ENCODE data around the gene C20orf202. TPM values are rescaled to one million over a fixed set of nuclear protein-coding genes. Genes with fewer than 3 reads are reported as not detected.

The C20orf202 gene
- total RNA-seq, 1 experiment from 2014 or later, result not detected

DNA sequence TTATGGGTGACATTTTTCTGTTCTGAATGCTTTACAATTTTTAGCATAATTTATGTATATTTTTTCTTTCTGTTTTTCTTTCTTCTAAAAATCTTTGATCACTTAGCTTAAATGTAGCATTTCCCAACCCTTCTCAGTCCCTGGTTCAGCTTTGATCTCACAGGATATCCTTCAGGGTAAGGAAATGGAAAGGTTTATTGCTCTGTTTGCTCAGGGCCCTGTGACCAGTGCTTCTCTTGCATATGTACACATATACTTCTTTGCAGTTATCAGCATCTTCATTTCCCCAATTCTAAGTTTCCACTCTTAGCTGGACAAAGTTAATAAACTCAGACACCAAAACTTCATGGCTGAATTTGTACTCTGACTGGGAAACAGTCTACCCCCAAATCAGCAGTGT lies 49.0 kb upstream of the C20orf202 start:
- H3K79me2 ChIP-seq (ENCODE audit: insufficient read depth, low read length), result peaks cover 36% of the 10 kb centered on the region
- no peaks in the 10 kb centered on the region for H3K27me3 ChIP-seq (ENCODE audit: insufficient read depth, low read length)
- ATAC-seq (no peak), DNase-seq (ENCODE audit: low read depth, low spot score) (no peak)
- ChIA-PET RAD21 (ENCODE audit: low non-redundant PET in 1 of 2, low total read pairs in 2 of 2, uncharacterized antibody in 2 of 2, unreplicated experiment in 2 of 2) (no interaction called here), POLR2A (no interaction called here), CTCF (no interaction called here)
- no peak overlapping the region for H3K9ac ChIP-seq (ENCODE audit: low read length)
- H2AFZ ChIP-seq (ENCODE audit: low read depth, low read length, poor library complexity, severe bottlenecking), result no peak overlapping the region
- H3K4me3 ChIP-seq (replicated peaks in 1 of 2; ENCODE audit: low read depth in 1 of 2, low read length in 2 of 2), result no peak overlapping the region
- no peak for TF ChIP-seq EZH2 (IDR thresholded peaks at IDR 0.05)
- no peak for TF ChIP-seq CBX3 (IDR thresholded peaks at IDR 0.05; ENCODE audit: low read depth)
- no peak for TF ChIP-seq JUND (IDR thresholded peaks at IDR 0.05)
- no peak for TF ChIP-seq YY1 (IDR thresholded peaks at IDR 0.05; ENCODE audit: extremely low read depth, insufficient replicate concordance, low read depth, low read length)
- TF ChIP-seq, protein P1, sequence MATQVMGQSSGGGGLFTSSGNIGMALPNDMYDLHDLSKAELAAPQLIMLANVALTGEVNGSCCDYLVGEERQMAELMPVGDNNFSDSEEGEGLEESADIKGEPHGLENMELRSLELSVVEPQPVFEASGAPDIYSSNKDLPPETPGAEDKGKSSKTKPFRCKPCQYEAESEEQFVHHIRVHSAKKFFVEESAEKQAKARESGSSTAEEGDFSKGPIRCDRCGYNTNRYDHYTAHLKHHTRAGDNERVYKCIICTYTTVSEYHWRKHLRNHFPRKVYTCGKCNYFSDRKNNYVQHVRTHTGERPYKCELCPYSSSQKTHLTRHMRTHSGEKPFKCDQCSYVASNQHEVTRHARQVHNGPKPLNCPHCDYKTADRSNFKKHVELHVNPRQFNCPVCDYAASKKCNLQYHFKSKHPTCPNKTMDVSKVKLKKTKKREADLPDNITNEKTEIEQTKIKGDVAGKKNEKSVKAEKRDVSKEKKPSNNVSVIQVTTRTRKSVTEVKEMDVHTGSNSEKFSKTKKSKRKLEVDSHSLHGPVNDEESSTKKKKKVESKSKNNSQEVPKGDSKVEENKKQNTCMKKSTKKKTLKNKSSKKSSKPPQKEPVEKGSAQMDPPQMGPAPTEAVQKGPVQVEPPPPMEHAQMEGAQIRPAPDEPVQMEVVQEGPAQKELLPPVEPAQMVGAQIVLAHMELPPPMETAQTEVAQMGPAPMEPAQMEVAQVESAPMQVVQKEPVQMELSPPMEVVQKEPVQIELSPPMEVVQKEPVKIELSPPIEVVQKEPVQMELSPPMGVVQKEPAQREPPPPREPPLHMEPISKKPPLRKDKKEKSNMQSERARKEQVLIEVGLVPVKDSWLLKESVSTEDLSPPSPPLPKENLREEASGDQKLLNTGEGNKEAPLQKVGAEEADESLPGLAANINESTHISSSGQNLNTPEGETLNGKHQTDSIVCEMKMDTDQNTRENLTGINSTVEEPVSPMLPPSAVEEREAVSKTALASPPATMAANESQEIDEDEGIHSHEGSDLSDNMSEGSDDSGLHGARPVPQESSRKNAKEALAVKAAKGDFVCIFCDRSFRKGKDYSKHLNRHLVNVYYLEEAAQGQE (IDR thresholded peaks at IDR 0.05; ENCODE audit: low read depth), result no peak
- TF ChIP-seq CEBPB (IDR thresholded peaks at IDR 0.05; ENCODE audit: low read depth), result no peak
- intact Hi-C loops (cut with micrococcal nuclease), result no loop called here
- H3K9me3 ChIP-seq (ENCODE audit: control insufficient read depth in 1 of 2, insufficient read depth in 1 of 2, low read depth in 1 of 2, low read length in 2 of 2), result no peaks in the 10 kb centered on the region
- no peaks in the 10 kb centered on the region for H3K9me2 ChIP-seq (ENCODE audit: insufficient read depth)
- H3K4me2 ChIP-seq (ENCODE audit: low read length), result no peak overlapping the region
- no peaks in the 10 kb centered on the region for H3K4me1 ChIP-seq (ENCODE audit: control insufficient read depth in 1 of 2, insufficient read depth in 2 of 2, low read length in 2 of 2)
- H3K27ac ChIP-seq (ENCODE audit: low read depth, low read length), result no peak overlapping the region
- BruUV-seq (replicated peaks), result no TSS peak
- H3K36me3 ChIP-seq (ENCODE audit: control insufficient read depth in 1 of 2, insufficient read depth in 2 of 2, low read length in 2 of 2), result peaks cover 9 to 12% of the 10 kb centered on the region in 2 experiments
- no peaks in the 10 kb centered on the region for H4K20me1 ChIP-seq (ENCODE audit: insufficient read depth)

DNA sequence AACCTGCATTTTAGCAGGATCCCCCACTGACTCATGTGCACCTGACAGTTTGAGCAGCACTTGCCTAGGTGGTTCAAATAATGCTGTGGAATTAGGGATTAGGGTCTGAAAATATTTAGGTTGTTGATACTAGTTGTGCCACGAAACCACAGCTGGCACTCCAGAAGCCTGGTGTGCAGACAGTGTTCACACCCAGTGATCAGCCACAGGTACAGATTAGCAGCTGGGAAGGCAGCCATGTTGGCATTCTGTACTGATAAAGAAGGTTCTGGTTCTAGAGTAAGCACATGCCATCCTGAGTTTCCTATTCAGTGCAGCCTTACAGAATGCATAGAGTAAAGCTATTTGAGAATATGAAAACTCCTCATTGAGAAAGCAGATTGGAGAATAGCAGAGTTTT lies 48.6 kb upstream of the C20orf202 start:
- RAD21 ChIA-PET (ENCODE audit: low non-redundant PET in 1 of 2, low total read pairs in 2 of 2, uncharacterized antibody in 2 of 2, unreplicated experiment in 2 of 2), result no interaction called here
- POLR2A ChIA-PET, result no interaction called here
- DNase-seq (ENCODE audit: low read depth, low spot score) (no peak), ATAC-seq (no peak)
- intact Hi-C loops (cut with micrococcal nuclease), result no loop called here
- H3K79me2 ChIP-seq (ENCODE audit: insufficient read depth, low read length), result peaks cover 31% of the 10 kb centered on the region
- CTCF ChIA-PET, result no interaction called here
- H3K27me3 ChIP-seq (ENCODE audit: insufficient read depth, low read length), result no peaks in the 10 kb centered on the region
- H3K4me1 ChIP-seq (ENCODE audit: control insufficient read depth in 1 of 2, insufficient read depth in 2 of 2, low read length in 2 of 2), result no peaks in the 10 kb centered on the region
- H3K4me3 ChIP-seq (replicated peaks in 1 of 2; ENCODE audit: low read depth in 1 of 2, low read length in 2 of 2), result no peak overlapping the region
- H2AFZ ChIP-seq (ENCODE audit: low read depth, low read length, poor library complexity, severe bottlenecking), result no peak overlapping the region
- H3K4me2 ChIP-seq (ENCODE audit: low read length), result no peak overlapping the region
- no peak overlapping the region for H3K9ac ChIP-seq (ENCODE audit: low read length)
- H3K9me3 ChIP-seq (ENCODE audit: control insufficient read depth in 1 of 2, insufficient read depth in 1 of 2, low read depth in 1 of 2, low read length in 2 of 2), result no peaks in the 10 kb centered on the region
- BruUV-seq (replicated peaks), result no TSS peak
- no peak overlapping the region for H3K27ac ChIP-seq (ENCODE audit: low read depth, low read length)
- H3K36me3 ChIP-seq (ENCODE audit: control insufficient read depth in 1 of 2, insufficient read depth in 2 of 2, low read length in 2 of 2), result peaks cover 9 to 12% of the 10 kb centered on the region in 2 experiments
- H3K9me2 ChIP-seq (ENCODE audit: insufficient read depth), result no peaks in the 10 kb centered on the region
- H4K20me1 ChIP-seq (ENCODE audit: insufficient read depth), result no peaks in the 10 kb centered on the region
- TF ChIP-seq ZNF274 (IDR thresholded peaks at IDR 0.05; ENCODE audit: low read depth, low read length) (no peak), EZH2 (IDR thresholded peaks at IDR 0.05) (no peak), ATF3 (IDR thresholded peaks at IDR 0.05) (no peak), SRF (IDR thresholded peaks at IDR 0.05; ENCODE audit: low read depth) (no peak), POLR2A (IDR thresholded peaks at IDR 0.05; ENCODE audit: borderline replicate concordance, extremely low read depth, insufficient read depth, insufficient read length) (no peak)
- TF ChIP-seq, protein P1 (IDR thresholded peaks at IDR 0.05; ENCODE audit: low read depth), result no peak
- TF ChIP-seq, protein P2, sequence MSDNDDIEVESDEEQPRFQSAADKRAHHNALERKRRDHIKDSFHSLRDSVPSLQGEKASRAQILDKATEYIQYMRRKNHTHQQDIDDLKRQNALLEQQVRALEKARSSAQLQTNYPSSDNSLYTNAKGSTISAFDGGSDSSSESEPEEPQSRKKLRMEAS (IDR thresholded peaks at IDR 0.05), result no peak

All from HCT116 (cell line).